HepG2 (cell line): ENCODE results near the gene STXBP4. TPM values are rescaled to one million over a fixed set of nuclear protein-coding genes. Genes with fewer than 3 reads are reported as not detected.

Experiments
- ATAC-seq: fragments of 200-7000 bp; cut with Tn5 transposase; 3 replicates; pipeline ENCODE4 v1.9.1; 2020; ENCODE audit warnings: mild to moderate bottlenecking, moderate library complexity
- BruUV-seq: library from RNA; stranded (reverse); fragments of 400-500 nt; replicated peaks from 2 replicates; lab custom pipeline; 2021; lab: Mats Ljungman, UMichigan
- CTCF ChIA-PET: fragments of 300-600 bp; formaldehyde crosslinking; extraction: SDS; loops from one replicate; lab custom pipeline; 2021; ENCODE audit warnings: low total read pairs, inconsistent platforms, low intra/inter-chr PET ratio; lab: Yijun Ruan, JAX
- POLR2A ChIA-PET: fragments of 350-600 bp; sonication (Branson Sonifier 250); formaldehyde crosslinking; loops from one replicate; lab custom pipeline; 2020; ENCODE audit warnings: antibody characterized with exemption, inconsistent platforms; lab: Yijun Ruan, JAX
- DNase-seq: peaks from one replicate; pipeline ENCODE4 v3.0.0-alpha.2; 2015; ENCODE audit warnings: low spot score
- FAIRE-seq: peaks from 3 replicates; lab custom pipeline; 2011; peaks lifted over from hg19 to GRCh38; lab: Jason Lieb, UNC
- H2AFZ ChIP-seq: one replicate; pipeline ENCODE4 v1.6.1; 2011; ENCODE audit warnings: low read length, inconsistent platforms
- H3K27ac ChIP-seq: fragments of 300-600 bp; 3 replicates; pipeline ENCODE4 v1.8.0; 2011; ENCODE audit warnings: mixed run types, mild to moderate bottlenecking, mixed read lengths, low read length, inconsistent platforms; ENCODE audit not compliant: insufficient read depth; ENCODE audit errors: extremely low read length
- H3K27me3 ChIP-seq, 2 experiments: fragments of 200-600 bp in 1 of 2; 2 replicates in 1 of 2; 3 replicates in 1 of 2; pipeline versions ENCODE4 v1.6.0 to v1.8.0; 2011; ENCODE audit warnings: low read length in 2 of 2, mild to moderate bottlenecking in 2 of 2, moderate library complexity in 2 of 2, inconsistent platforms in 1 of 2; ENCODE audit not compliant: insufficient read depth in 2 of 2, control insufficient read depth in 1 of 2
- H3K36me3 ChIP-seq, 2 experiments: fragments of 200-600 bp in 1 of 2; replicated peaks in 1 of 2; 2 replicates in 1 of 2; 3 replicates in 1 of 2; pipeline versions ENCODE4 v1.5.1 to v1.8.0; 2011; ENCODE audit warnings: low read length in 2 of 2, inconsistent platforms in 1 of 2; ENCODE audit not compliant: insufficient read depth in 2 of 2, control insufficient read depth in 1 of 2
- H3K4me1 ChIP-seq: 2 replicates; pipeline ENCODE4 v1.5.1; 2012; ENCODE audit warnings: low read length, inconsistent platforms; ENCODE audit not compliant: insufficient read depth
- H3K4me2 ChIP-seq: 2 replicates; pipeline ENCODE4 v1.6.0; 2011; ENCODE audit warnings: low read depth, low read length, inconsistent platforms
- H3K4me3 ChIP-seq, 3 experiments: fragments of 200-600 bp in 1 of 3; sonication (generic), shearing (Covaris generic) in 1 of 3; replicated peaks in 1 of 3; 2 replicates each; pipeline ENCODE4 v1.5.1; 2011 to 2016; ENCODE audit warnings: low read length in 3 of 3, inconsistent platforms in 2 of 3, low read depth in 2 of 3, mild to moderate bottlenecking in 2 of 3, control low read depth in 1 of 3, mixed read lengths in 1 of 3; ENCODE audit not compliant: insufficient read depth in 1 of 3
- H3K79me2 ChIP-seq: one replicate; pipeline ENCODE4 v1.6.1; 2011; ENCODE audit warnings: low read length, inconsistent platforms; ENCODE audit not compliant: insufficient read depth
- H3K9ac ChIP-seq: 2 replicates; pipeline ENCODE4 v1.6.0; 2011; ENCODE audit warnings: mild to moderate bottlenecking, low read depth, low read length, inconsistent platforms; ENCODE audit not compliant: insufficient read depth
- H3K9me3 ChIP-seq: 2 replicates; pipeline ENCODE4 v1.5.1; 2012; ENCODE audit warnings: mild to moderate bottlenecking, low read length
- H4K20me1 ChIP-seq: 2 replicates; pipeline ENCODE4 v1.6.0; 2011; ENCODE audit warnings: inconsistent platforms, mild to moderate bottlenecking, low read length, moderate library complexity; ENCODE audit not compliant: insufficient read depth
- ATM ChIP-seq: fragments of 450-650 bp; IDR thresholded peaks from 2 replicates; pipeline ENCODE4 v1.7.1; 2017; ENCODE audit warnings: mild to moderate bottlenecking, borderline replicate concordance
- CENPT ChIP-seq: sonication (generic); formaldehyde crosslinking; IDR thresholded peaks from 2 replicates; pipeline ENCODE4 v1.8.0; 2022; ENCODE audit warnings: low read depth, mild to moderate bottlenecking, moderate library complexity, missing genetic modification reagents
- DNMT1 ChIP-seq: sonication (generic); formaldehyde crosslinking; IDR thresholded peaks from 2 replicates; pipeline ENCODE4 v1.5.1; 2020; ENCODE audit warnings: mild to moderate bottlenecking, missing genetic modification reagents
- NFIB ChIP-seq: sonication (generic); formaldehyde crosslinking; IDR thresholded peaks from 2 replicates; pipeline ENCODE4 v1.9.0; 2021; ENCODE audit warnings: missing genetic modification reagents, mild to moderate bottlenecking, borderline replicate concordance
- SUZ12 ChIP-seq: fragments of 150-350 bp; IDR thresholded peaks from 2 replicates; pipeline ENCODE4 v1.6.1; 2014; ENCODE audit warnings: low read depth, low read length
- ZKSCAN1 ChIP-seq: fragments of 150-350 bp; IDR thresholded peaks from 2 replicates; pipeline ENCODE4 v1.6.1; 2014; ENCODE audit warnings: low read length
- ZNF274 ChIP-seq: sonication (generic); formaldehyde crosslinking; IDR thresholded peaks from 2 replicates; pipeline ENCODE4 v1.5.1; 2020; ENCODE audit warnings: mild to moderate bottlenecking, missing genetic modification reagents
- ZNF503 ChIP-seq: sonication (generic); formaldehyde crosslinking; IDR thresholded peaks from 2 replicates; pipeline ENCODE4 v1.4.0; 2020; ENCODE audit warnings: missing genetic modification reagents
- ZSCAN21 ChIP-seq: sonication (generic); formaldehyde crosslinking; IDR thresholded peaks from 2 replicates; pipeline ENCODE4 v1.8.0; 2022; ENCODE audit warnings: mild to moderate bottlenecking, missing genetic modification reagents, moderate library complexity, borderline replicate concordance
- WGBS: methylation state at CpG from one replicate; pipeline ENCODE4 v1.1.6; 2017; ENCODE audit warnings: low lambda C conversion rate; 5-methylcytosine and 5-hydroxymethylcytosine counted together
- in situ Hi-C: cut with HindIII; loops from 2 replicates; pipeline ENCODE4 v1.10.0; 2017; ENCODE audit warnings: low pct_unique_long_range_greater_than_20kb; ENCODE audit not compliant: extremely low pct_ligation_motif_present
- intact Hi-C: fragments of 100-400 bp; cut with micrococcal nuclease; formaldehyde crosslinking; loops from one replicate; pipeline ENCODE4 v1.10.0; 2022; ENCODE audit not compliant: unreplicated experiment
- polyA plus RNA-seq, 8 experiments: library from polyadenylated mRNA; depleted of rRNA in 3 of 8; stranded (reverse) in 7 of 8; unstranded in 1 of 8; fragments of >200 nt; fragmentation: Illumina TruSeq in 4 of 8; extraction: Trizol in 4 of 8; gene quantifications; 2 replicates each; pipeline versions ENCODE4 v1.2.1 to v1.2.3, GENCODE V29; 2011 to 2016; ENCODE audit warnings: low read depth in 4 of 8, missing spikeins in 1 of 8, mixed read lengths in 1 of 8; ENCODE audit not compliant: insufficient read depth in 1 of 8
- total RNA-seq, 5 experiments: library from RNA; depleted of rRNA; stranded (reverse); fragments of >200 nt; fragmentation: Illumina TruSeq; extraction: Trizol; gene quantifications; 2 replicates each; pipeline ENCODE4 v1.2.3, GENCODE V29; 2016; ENCODE audit warnings: low read depth in 1 of 5
- TF ChIP-seq, protein P1 (sequence below): sonication (generic); formaldehyde crosslinking; IDR thresholded peaks from 2 replicates; pipeline ENCODE4 v1.4.0; 2020; ENCODE audit warnings: mild to moderate bottlenecking, missing genetic modification reagents
- TF ChIP-seq, protein P2 (sequence below): sonication (generic); formaldehyde crosslinking; conservative IDR thresholded peaks from 2 replicates; pipeline ENCODE4 v1.4.0; 2020; ENCODE audit warnings: mild to moderate bottlenecking, missing genetic modification reagents, moderate library complexity
- TF ChIP-seq, protein P3 (sequence below): sonication (generic); formaldehyde crosslinking; IDR thresholded peaks from 2 replicates; pipeline ENCODE4 v1.9.0; 2021; ENCODE audit warnings: missing genetic modification reagents, mild to moderate bottlenecking, borderline replicate concordance

STXBP4 gene
- total and polyA plus RNA-seq, 2 of the 13 experiments (the other 11 are each of a cell fraction or from before 2014, with no cell fraction given): 8.5 to 36.1 TPM

- Histone ChIP-seq H4K20me1 (no peaks in the 10 kb centered on the region), H3K9ac (no peak overlapping the region), H3K27me3 (no peaks in the 10 kb centered on the region), H2AFZ (no peak overlapping the region), H3K4me2 (no peak overlapping the region), H3K4me3 (no peak overlapping the region), H3K79me2 (no peaks in the 10 kb centered on the region), H3K36me3 (peaks cover 3 to 37% of the 10 kb centered on the region in 2 experiments), H3K4me1 (0 out of 2 replicates have a peak, but pooled peaks cover 6% of the 10 kb centered on the region), H3K9me3 (no peaks in the 10 kb centered on the region), H3K27ac (no peak overlapping the region)
- FAIRE-seq (no peak), ATAC-seq (no peak), DNase-seq (no peak)
- in situ Hi-C loops (no loop called here), intact Hi-C loops (no loop called here)
- 96% methylated on average over 5 of the region's 5 CpGs for WGBS
- CTCF ChIA-PET: no interaction called here
- POLR2A ChIA-PET: no interaction called here
- no TSS peak for BruUV-seq
- TF ChIP-seq ZNF503 (CRISPR knock-in tag) (no peak), CENPT (CRISPR knock-in tag) (no peak), NFIB (CRISPR knock-in tag) (no peak)
- TF ChIP-seq, protein P1, sequence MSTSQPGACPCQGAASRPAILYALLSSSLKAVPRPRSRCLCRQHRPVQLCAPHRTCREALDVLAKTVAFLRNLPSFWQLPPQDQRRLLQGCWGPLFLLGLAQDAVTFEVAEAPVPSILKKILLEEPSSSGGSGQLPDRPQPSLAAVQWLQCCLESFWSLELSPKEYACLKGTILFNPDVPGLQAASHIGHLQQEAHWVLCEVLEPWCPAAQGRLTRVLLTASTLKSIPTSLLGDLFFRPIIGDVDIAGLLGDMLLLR (CRISPR knock-in tag): no peak
Observed at GRCh38 chr17:54924405-54924804, 44.2 kb upstream of the STXBP4 start.

DNA sequence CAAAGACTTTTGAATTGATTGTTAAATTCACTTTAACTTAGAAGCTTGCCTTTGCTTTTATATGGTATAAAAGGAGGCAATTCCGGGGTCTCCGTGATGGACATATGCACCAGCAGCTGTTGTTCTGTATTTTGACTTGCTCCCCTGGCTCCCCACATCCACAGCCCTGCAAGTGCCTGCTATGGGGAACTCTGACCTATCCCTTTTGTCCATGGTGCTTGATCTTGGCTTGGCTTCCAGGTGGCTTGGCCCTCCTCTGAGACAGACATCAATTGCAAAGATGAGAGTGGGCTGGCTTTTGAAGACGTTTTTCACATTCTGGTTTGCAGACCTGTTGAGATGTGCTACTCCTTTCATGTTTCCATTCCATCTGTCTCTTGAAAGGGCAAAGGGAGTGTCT is 41.0 kb upstream of the STXBP4 start:
- POLR2A ChIA-PET: no interaction called here
- intact Hi-C loops: no loop called here
- TF ChIP-seq ZKSCAN1 (no peak), ZNF274 (CRISPR knock-in tag) (no peak), DNMT1 (CRISPR knock-in tag) (no peak), ZSCAN21 (CRISPR knock-in tag) (no peak), ATM (no peak), SUZ12 (no peak)
- TF ChIP-seq, protein P2, sequence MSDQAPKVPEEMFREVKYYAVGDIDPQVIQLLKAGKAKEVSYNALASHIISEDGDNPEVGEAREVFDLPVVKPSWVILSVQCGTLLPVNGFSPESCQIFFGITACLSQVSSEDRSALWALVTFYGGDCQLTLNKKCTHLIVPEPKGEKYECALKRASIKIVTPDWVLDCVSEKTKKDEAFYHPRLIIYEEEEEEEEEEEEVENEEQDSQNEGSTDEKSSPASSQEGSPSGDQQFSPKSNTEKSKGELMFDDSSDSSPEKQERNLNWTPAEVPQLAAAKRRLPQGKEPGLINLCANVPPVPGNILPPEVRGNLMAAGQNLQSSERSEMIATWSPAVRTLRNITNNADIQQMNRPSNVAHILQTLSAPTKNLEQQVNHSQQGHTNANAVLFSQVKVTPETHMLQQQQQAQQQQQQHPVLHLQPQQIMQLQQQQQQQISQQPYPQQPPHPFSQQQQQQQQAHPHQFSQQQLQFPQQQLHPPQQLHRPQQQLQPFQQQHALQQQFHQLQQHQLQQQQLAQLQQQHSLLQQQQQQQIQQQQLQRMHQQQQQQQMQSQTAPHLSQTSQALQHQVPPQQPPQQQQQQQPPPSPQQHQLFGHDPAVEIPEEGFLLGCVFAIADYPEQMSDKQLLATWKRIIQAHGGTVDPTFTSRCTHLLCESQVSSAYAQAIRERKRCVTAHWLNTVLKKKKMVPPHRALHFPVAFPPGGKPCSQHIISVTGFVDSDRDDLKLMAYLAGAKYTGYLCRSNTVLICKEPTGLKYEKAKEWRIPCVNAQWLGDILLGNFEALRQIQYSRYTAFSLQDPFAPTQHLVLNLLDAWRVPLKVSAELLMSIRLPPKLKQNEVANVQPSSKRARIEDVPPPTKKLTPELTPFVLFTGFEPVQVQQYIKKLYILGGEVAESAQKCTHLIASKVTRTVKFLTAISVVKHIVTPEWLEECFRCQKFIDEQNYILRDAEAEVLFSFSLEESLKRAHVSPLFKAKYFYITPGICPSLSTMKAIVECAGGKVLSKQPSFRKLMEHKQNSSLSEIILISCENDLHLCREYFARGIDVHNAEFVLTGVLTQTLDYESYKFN (CRISPR knock-in tag): no peak
- TF ChIP-seq, protein P3, sequence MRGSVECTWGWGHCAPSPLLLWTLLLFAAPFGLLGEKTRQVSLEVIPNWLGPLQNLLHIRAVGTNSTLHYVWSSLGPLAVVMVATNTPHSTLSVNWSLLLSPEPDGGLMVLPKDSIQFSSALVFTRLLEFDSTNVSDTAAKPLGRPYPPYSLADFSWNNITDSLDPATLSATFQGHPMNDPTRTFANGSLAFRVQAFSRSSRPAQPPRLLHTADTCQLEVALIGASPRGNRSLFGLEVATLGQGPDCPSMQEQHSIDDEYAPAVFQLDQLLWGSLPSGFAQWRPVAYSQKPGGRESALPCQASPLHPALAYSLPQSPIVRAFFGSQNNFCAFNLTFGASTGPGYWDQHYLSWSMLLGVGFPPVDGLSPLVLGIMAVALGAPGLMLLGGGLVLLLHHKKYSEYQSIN (CRISPR knock-in tag): no peak

More for the DNA sequence above, 41.0 kb upstream of the STXBP4 start:
- BruUV-seq: no TSS peak
- no peak overlapping the region for H3K4me3 ChIP-seq
- in situ Hi-C loops: no loop called here
- ATAC-seq: no peak
- H2AFZ ChIP-seq: no peak overlapping the region
- WGBS: 97% methylated on average over 3 of the region's 3 CpGs
- no peaks in the 10 kb centered on the region for H3K9me3 ChIP-seq
- CTCF ChIA-PET: no interaction called here
- H3K4me2 ChIP-seq: no peak overlapping the region
- H3K27ac ChIP-seq: no peak overlapping the region
- 0 out of 2 replicates have a peak, but pooled peaks cover 6% of the 10 kb centered on the region for H3K4me1 ChIP-seq
- no peak overlapping the region for H3K9ac ChIP-seq
- H3K27me3 ChIP-seq: no peaks in the 10 kb centered on the region
- no peaks in the 10 kb centered on the region for H4K20me1 ChIP-seq
- peaks cover 15 to 44% of the 10 kb centered on the region in 2 experiments for H3K36me3 ChIP-seq
- FAIRE-seq: no peak
- DNase-seq: no peak
- no peaks in the 10 kb centered on the region for H3K79me2 ChIP-seq
